ENCODE data around the gene ZCCHC2. TPM values are rescaled to one million over a fixed set of nuclear protein-coding genes. Genes with fewer than 3 reads are reported as not detected.
A peak's percentile ranks its signal among the peaks of the same experiment; 100 is the strongest.

The ZCCHC2 gene
- total and polyA plus RNA-seq, 2 of the 13 experiments (the other 11 are each of a cell fraction or from before 2014, with no cell fraction given): 62.5 to 76.1 TPM

GRCh38 chr18:62610701-62611411, 88.0 kb downstream of the ZCCHC2 start:
- H3K36me3 ChIP-seq (replicated peaks in 1 of 2; ENCODE audit: control insufficient read depth in 1 of 2, insufficient read depth in 2 of 2, low read length in 2 of 2): no peaks in the 10 kb centered on the region
- no peak overlapping the region for H2AFZ ChIP-seq (ENCODE audit: low read length)
- ChIA-PET POLR2A (no interaction called here), CTCF (ENCODE audit: low intra/inter-chr PET ratio, low total read pairs) (no interaction called here)
- 49% methylated on average over 18 of the region's 24 CpGs for WGBS (ENCODE audit: low lambda C conversion rate)
- no peak for FAIRE-seq
- peaks cover 6% of the 10 kb centered on the region; the same call in 1 of the 2 replicates for H3K9me3 ChIP-seq (ENCODE audit: low read length)
- H3K79me2 ChIP-seq (ENCODE audit: insufficient read depth, low read length): no peaks in the 10 kb centered on the region
- BruUV-seq (replicated peaks): no TSS peak
- ATAC-seq: peak; percentile 57
- H3K27ac ChIP-seq (ENCODE audit: extremely low read length, insufficient read depth, low read length): no peak overlapping the region
- H3K9ac ChIP-seq (ENCODE audit: insufficient read depth, low read depth, low read length): no peak overlapping the region
- no peak for DNase-seq (ENCODE audit: low spot score)
- peak overlapping the region in 1 of 3 experiments; percentile 48; a peak in 1 of 6 replicates for H3K4me3 ChIP-seq (replicated peaks in 1 of 3; ENCODE audit: insufficient read depth in 1 of 3, low read depth in 2 of 3, low read length in 3 of 3)
- no peaks in the 10 kb centered on the region for H4K20me1 ChIP-seq (ENCODE audit: insufficient read depth, low read length)
- TF ChIP-seq ZNF883 (CRISPR knock-in tag; IDR thresholded peaks at IDR 0.05; ENCODE audit: not compliant biosample characterization) (no peak), ZNF260 (CRISPR knock-in tag; IDR thresholded peaks at IDR 0.05; ENCODE audit: borderline replicate concordance, low read depth) (no peak), HOXA5 (CRISPR knock-in tag; IDR thresholded peaks at IDR 0.05) (no peak), KDM4B (CRISPR knock-in tag; IDR thresholded peaks at IDR 0.05) (no peak), NRL (CRISPR knock-in tag; IDR thresholded peaks at IDR 0.05; ENCODE audit: borderline replicate concordance) (no peak), ZNF12 (CRISPR knock-in tag; IDR thresholded peaks at IDR 0.05) (no peak), ZMYM2 (CRISPR knock-in tag; IDR thresholded peaks at IDR 0.05) (no peak), ETS1 (CRISPR knock-in tag; IDR thresholded peaks at IDR 0.05) (no peak), SYNCRIP (IDR thresholded peaks at IDR 0.05; ENCODE audit: insufficient read depth, low read depth, low read length) (no peak), ZNF83 (CRISPR knock-in tag; IDR thresholded peaks at IDR 0.05; ENCODE audit: borderline replicate concordance) (no peak), ZC3H4 (CRISPR knock-in tag; IDR thresholded peaks at IDR 0.05; ENCODE audit: borderline replicate concordance) (no peak), ZNF841 (CRISPR knock-in tag; IDR thresholded peaks at IDR 0.05; ENCODE audit: borderline replicate concordance) (no peak), IRF2 (CRISPR knock-in tag; IDR thresholded peaks at IDR 0.05) (no peak), SNAPC5 (CRISPR knock-in tag; IDR thresholded peaks at IDR 0.05; ENCODE audit: borderline replicate concordance) (no peak), ZNF546 (CRISPR knock-in tag; conservative IDR thresholded peaks at IDR 0.05) (no peak), ZBED4 (CRISPR knock-in tag; IDR thresholded peaks at IDR 0.05; ENCODE audit: borderline replicate concordance) (no peak)
- peaks cover 33% of the 10 kb centered on the region for H3K4me1 ChIP-seq (ENCODE audit: insufficient read depth, low read length)
- in situ Hi-C loops (cut with HindIII; ENCODE audit: extremely low pct_ligation_motif_present, low pct_unique_long_range_greater_than_20kb): loop anchor here (25.0 kb wide), 1 partner anchor 376 kb away; no protein-coding TSS in a partner anchor
- H3K27me3 ChIP-seq (ENCODE audit: control insufficient read depth in 1 of 2, insufficient read depth in 2 of 2, low read length in 2 of 2): peaks cover 7 to 35% of the 10 kb centered on the region in 2 experiments; a peak in 4 of 5 replicates
- intact Hi-C loops (cut with micrococcal nuclease; ENCODE audit: unreplicated experiment): no loop called here
- H3K4me2 ChIP-seq (ENCODE audit: low read depth, low read length): peak overlapping the region; percentile 60
